GM21360 (cell line): ENCODE data around the gene LHFPL5.

Experiments used
- ATAC-seq: cut with Tn5 transposase; IDR thresholded peaks from one replicate; pipeline ENCODE4 v1.9.1; 2021; ENCODE audit warnings: mild to moderate bottlenecking, moderate library complexity; ENCODE audit not compliant: unreplicated experiment

LHFPL5 gene

GRCh38 chr6:35850208-35850607 is 45.1 kb downstream of the LHFPL5 start:
- no peak for ATAC-seq

- no peak for ATAC-seq
These were observed 47.8 kb downstream of the LHFPL5 start for GRCh38 chr6:35852994-35853393.

- no peak for ATAC-seq
These were observed 51.1 kb downstream of the LHFPL5 start for GRCh38 chr6:35856250-35856649.

- no peak for ATAC-seq
These were observed 52.7 kb downstream of the LHFPL5 start for GRCh38 chr6:35857853-35858252.

DNA sequence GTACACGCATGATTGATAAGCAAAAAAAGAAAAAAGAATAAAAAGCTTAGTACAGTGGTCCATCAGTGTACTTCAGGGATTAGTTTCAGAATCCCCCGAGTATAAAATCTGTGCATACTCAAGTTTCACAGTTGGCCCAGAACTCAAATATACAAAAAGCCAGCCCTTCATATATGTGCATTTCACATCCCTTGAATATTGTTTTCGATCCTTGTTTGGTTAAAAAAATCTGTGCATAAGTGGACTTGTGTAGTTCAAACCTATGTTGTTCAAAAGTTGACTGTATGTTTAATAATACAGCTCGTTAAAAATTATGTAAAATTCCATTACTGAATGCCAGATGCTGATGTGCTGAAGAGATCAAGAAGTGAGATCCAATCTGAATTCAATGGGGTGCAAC is 54.2 kb downstream of the LHFPL5 start:
- ATAC-seq = no peak
